ENCODE results near the gene GANC. TPM values are rescaled to one million over a fixed set of nuclear protein-coding genes. Genes with fewer than 3 reads are reported as not detected.
"Not testable (repeated sequence)": the region's sequence is repeated elsewhere in the genome, so short reads cannot be mapped to it uniquely, and the experiment has no call there.

GANC gene
- total RNA-seq, 1 donor from 2014 or later: 20.3 TPM

DNA sequence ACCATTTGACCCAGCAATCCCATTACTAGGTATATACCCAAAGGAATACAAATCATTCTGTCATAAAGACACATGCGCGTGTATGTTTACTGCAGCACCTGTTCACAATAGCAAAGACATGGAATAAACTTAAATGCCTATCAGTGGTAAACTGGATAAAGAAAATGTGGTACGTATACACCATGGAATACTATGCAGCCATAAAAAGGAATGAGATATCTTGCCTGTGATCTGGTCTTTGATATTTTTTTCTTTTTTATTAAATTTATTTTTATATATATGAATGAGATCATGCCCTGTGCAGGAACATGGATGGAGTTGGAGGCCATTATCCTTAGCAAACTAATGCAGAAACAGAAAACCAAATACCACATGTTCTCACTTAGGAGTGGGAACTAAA is 64.1 kb downstream of the GANC start:
- DNase-seq (ENCODE audit: low spot score); intact Hi-C loops (cut with DNase I): not testable (repeated sequence)

DNA sequence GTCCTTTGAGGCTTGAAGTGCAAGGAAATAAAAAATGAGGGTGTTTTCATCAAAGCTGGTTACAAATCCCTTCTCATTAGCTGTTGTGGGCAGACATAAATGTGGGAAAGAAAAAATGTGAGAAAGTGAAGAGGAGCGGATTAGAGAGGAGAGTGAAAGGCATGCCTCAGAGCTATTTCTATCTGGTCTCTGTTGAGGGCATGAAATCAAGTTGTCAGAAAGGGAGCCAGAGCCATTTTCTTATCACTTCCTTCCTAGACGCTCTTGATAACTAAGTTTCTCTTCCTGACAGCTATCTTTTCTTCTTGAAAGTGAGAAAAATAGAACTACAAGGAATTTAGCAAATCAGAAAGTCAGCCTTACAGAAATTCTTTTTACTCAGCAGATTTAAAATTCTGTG is 65.5 kb downstream of the GANC start:
- no peak for DNase-seq (ENCODE audit: low spot score)
- intact Hi-C loops (cut with DNase I): no loop called here

DNA sequence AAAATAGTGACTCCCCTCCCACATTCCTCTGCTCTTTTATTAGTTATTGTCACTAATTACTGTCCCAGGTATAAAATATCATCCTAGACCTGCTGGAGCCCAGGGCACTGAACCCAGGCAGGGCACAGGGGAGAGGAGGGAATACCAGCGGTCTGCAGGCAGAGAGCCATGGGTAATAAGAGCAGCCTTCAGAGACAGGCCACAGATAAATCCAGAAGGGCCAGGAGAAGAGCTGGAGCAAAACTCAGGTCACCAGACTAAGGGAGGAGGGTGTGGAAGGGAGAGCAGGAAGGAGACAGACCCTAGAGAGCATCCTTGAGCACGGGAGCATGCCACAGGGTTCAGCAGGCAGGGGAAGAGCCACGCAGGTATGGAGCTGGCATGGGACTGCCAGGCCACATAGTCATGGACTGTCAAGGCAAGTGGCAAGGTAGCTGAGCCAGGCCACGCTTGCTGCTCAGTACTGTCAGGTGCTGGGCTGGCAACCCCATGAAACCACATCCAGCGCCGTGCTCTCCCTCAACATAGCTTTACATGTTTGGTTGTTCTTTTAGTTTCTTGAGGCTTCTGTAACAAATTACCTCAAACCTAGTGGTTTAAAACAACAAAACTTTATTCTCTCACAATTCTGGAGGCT is 70.7 kb downstream of the GANC start:
- intact Hi-C loops (cut with DNase I): no loop called here
- no peak for DNase-seq (ENCODE audit: low spot score)

DNA sequence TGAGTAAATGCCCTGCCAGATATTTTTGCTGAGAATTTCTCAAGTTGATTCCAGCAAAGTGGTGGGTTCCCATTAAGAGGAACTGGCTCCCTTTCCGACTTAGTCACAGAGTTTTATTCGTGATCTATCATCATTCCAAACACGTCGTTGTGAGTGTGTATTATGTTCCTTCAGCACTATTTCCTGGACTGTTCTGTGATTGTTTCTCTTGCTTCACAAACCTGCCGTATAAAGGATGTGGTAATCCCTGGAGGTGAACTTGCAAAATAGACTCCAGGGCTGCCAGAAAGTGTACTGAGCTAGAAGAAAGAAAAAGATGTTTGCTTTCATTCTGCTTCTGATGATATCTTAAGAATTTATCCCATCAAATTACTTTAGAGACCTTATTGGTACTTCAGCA is 71.8 kb downstream of the GANC start:
- intact Hi-C loops (cut with DNase I): no loop called here
- no peak for DNase-seq (ENCODE audit: low spot score)

DNA sequence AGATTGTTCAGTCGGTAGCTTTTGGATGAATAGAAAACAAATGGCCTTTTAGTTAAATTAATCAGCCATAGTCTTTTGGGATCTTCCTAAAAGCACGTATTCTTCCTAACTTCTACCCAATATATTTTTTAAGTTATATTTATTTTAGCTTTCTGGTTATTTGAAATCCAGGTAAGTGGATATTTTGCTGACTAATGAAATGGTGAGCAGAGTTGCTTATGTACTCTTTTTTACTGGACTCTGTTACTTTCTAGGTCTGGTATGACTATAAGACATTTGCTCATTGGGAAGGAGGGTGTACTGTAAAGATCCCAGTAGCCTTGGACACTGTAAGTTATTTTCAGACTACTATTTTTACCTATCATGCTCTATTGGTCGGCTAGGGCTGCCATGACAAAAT is 72.5 kb downstream of the GANC start:
- no peak for DNase-seq (ENCODE audit: low spot score)
- intact Hi-C loops (cut with DNase I): no loop called here

DNA sequence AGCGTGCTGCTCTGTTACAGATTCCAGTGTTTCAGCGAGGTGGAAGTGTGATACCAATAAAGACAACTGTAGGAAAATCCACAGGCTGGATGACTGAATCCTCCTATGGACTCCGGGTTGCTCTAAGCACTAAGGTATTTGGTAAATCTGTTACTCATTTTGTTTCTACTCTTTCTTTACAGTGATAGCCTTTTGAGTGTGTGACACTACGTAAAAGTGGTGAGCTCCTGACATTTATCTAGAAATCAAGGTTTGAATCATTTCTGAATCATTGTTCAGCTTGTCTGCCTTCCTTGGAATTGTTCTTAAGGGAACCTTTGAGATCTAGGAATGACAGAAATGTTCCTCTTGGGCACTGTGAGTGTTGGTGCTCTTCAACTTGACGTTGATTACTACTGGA is 75.1 kb downstream of the GANC start:
- intact Hi-C loops (cut with DNase I): no loop called here
- no peak for DNase-seq (ENCODE audit: low spot score)

DNA sequence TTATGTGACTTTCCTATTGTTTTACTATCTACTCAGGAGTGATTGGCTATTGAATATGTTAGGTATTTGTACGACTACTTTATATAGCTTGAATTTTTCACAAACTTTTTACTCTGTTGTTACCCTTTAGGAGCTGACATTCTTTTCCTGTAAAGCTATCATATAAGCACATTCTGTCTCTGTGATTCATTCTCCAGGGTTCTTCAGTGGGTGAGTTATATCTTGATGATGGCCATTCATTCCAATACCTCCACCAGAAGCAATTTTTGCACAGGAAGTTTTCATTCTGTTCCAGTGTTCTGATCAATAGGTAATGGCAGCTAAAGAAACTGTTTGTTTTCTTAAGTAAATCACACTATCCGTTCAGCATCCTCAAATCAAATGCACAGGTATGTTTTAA is 76.2 kb downstream of the GANC start:
- no peak for DNase-seq (ENCODE audit: low spot score)
- intact Hi-C loops (cut with DNase I): no loop called here

DNA sequence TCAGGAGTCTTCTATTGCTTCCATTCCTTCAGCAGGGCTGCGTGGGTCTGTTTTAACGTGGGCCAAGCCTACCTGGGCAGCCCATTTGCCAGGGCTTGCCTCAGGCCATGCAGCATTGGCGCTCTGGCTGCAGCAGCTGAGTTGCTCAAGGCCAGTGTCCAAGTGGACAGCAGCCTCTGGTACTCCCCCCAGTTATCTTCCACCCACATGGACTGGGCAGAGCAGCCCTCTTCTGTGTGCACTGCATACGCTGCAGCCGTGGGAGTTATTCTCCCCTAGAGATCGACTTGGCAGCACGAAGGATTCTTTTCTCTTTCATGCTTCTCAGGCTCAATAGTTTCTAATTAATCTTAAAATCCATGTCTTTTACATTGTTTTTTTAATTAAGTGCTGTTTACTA is 79.4 kb downstream of the GANC start:
- intact Hi-C loops (cut with DNase I): no loop called here
- DNase-seq (ENCODE audit: low spot score): no peak

DNA sequence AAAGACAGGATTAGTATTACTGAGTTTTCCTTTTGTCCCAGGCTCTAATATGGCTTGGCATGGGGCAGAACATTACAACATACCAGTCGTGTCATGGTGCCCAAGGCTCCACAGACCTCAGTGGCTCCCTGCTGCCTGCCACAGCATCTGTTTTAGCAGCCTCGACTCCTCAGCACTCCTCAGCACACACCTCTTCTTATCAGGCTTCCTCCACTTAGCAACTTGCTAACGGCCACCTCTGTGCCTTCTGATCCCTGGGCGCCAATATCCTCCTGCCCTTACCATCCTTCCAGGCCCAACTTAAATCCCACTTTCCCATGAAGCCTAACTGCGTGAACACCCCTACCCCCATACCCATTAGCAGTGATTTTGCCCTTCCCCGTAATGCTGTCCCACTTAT is 80.1 kb downstream of the GANC start:
- intact Hi-C loops (cut with DNase I): no loop called here
- no peak for DNase-seq (ENCODE audit: low spot score)

DNA sequence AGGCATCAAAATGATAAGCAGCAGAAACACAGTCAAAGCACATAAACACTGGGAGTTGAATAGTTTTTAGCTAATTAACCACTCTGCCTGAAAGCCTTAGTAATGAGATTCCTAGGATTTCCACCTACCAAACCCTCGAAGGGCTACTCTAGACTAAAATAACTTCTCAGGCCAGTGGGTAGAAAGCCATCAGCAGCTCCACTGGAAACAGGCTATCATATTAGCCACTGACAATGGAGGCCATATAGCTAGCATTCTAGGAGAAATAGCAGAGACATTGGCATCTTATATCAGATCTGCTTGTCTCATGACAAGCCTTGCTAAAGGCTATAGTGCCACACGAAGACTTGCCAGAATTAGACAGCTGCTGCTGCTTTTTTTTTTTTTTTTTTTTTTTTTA is 81.8 kb downstream of the GANC start:
- DNase-seq (ENCODE audit: low spot score): no peak
- intact Hi-C loops (cut with DNase I): no loop called here

DNA sequence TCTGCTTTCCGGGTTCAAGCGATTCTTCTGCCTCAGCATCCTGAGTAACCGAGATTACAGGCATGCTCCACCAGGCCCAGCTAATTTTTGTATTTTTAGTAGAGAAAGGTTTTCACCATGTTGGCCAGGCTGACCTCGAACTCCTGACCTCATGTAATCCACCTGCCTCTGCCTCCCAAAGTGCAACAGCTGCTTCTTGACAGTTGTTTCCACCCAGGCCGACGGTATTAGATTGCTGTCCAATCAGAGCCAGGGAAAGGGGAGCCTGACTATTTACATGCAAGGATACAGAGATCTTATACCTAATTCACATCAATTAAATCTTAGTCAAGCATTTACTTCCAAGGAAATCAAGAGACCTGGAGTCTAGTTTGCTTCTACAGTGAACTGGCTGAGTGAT is 82.3 kb downstream of the GANC start:
- no peak for DNase-seq (ENCODE audit: low spot score)
- intact Hi-C loops (cut with DNase I): no loop called here

DNA sequence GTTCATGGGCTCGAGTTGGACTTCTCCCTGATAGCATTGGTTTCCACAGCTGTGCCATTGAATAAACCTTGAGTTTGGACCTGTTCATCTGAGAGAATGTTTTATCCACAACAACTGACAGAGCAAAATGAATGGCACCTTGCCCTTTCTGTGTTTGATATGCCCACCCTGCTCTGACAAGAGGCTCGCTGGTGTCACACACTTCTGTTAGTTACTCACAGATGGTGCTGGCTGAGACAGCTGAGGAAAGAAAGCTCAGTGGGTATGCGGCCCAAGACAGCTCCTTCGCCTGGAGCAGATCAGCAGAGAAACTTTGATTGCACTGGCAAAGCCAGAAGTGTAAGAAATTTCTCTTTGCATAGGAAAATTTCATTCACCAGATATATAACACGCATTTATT is 83.8 kb downstream of the GANC start:
- intact Hi-C loops (cut with DNase I): no loop called here
- DNase-seq (ENCODE audit: low spot score): no peak

DNA sequence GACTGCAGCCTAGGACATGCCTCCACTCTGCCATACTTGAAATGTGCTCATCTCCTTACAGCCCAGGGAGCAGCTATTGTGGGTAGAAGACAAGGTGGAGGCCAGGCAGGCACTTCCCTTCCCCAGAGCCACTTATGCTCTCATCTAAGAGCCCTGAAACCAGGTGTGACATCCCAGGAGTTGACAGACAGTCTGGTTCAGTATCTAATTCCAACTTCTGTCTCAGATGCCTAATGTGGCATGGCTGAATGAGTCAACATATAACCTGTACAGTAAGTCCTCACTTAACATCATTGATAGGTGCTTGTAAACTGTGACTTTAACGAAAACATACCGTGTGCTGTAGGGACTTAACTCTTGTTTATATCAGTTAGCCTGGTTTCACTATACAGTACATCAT is 85.1 kb downstream of the GANC start:
- intact Hi-C loops (cut with DNase I): no loop called here
- no peak for DNase-seq (ENCODE audit: low spot score)

DNA sequence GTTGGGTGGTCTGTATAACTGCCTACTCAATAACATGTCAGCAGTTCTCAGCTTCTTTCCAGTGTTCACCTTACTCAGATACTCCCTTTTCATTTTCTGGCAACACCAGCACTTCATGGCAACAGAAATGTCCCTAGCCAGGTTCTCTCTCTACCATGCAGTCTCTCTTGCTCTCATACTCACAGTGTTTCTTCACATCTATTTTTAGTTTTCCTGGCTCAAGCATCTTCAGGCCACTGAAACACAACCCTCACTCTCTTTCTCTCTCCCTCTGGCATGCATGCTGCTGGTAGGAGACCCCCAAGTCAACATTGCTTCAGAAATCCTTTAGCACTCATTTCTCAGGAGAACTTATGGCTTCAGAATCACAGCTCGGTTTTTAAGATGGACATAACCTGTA is 86.2 kb downstream of the GANC start, which contains the start of gene CAPN3:
Gene CAPN3 (plus strand): TSS at position 253 of the 400 bp plus-strand sequence. CDS start 305 bp downstream, outside the sequence.
- intact Hi-C loops (cut with DNase I): no loop called here

DNA sequence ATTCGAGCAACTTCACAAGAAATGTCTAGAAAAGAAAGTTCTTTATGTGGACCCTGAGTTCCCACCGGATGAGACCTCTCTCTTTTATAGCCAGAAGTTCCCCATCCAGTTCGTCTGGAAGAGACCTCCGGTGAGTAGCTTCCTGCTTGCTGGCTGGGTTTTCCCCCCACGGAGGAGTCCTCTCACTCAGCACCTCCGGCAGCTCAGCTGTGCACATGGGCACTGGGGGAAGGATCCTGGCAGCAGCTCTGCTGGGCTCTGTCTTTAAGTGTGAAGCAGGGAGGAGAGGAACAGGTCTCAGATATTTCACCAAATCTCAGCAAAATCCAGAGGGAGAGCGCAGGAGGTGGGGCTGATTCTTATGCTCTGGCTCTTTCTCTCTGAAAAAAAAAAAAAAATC is 87.0 kb downstream of the GANC start:
- DNase-seq (ENCODE audit: low spot score): no peak
- intact Hi-C loops (cut with DNase I): no loop called here

More for the DNA sequence above, 86.2 kb downstream of the GANC start, which contains the start of gene CAPN3:
- no peak for DNase-seq (ENCODE audit: low spot score)

DNA sequence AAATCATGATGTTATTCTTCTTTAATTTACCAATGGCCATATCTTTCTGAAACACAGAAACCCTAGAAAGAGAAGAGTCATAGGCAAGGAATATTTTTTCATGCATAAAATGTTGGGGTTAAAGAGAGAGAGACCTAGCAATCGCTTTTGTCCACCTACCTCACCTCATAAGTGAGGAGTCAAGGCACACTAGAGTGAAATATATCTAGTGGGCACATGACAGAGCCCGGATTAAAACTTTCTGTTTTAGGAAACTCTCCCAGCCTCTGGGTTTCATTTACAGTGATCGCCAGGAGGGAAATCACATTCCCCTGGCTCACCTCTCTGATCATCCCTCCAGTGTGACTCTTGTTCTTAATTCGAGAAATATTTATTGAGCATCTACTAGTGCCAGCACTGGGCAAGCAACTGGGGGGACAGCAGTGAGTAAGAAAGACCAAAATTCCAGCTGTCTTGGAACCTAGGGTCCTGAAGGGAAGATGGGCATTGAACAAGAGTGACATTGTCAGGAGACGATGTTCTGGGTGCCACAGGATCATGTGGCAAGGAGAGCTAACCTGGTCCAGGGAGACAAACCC is 87.6 kb downstream of the GANC start:
- intact Hi-C loops (cut with DNase I): no loop called here
- DNase-seq (ENCODE audit: low spot score): no peak

DNA sequence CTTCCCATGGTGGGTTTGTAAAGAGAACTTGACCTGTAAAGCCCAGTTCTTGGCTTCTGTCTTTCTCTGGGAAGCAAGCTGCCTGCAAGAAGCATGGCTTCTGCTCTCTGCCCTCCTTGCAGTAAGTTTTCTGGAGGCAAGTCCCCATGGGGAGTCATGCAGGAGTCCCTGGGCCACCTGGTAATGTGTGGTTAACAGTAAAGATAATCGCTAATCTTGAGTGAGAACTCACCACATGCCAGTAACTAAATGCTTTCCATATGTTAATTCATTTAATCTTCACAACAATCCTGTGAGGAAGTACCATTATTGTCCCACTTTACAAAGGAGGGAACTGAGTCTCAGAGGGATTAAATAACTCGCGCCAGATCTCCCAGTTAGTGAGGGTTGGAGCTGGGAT is 90.5 kb downstream of the GANC start:
- DNase-seq (ENCODE audit: low spot score): no peak
- intact Hi-C loops (cut with DNase I): no loop called here

DNA sequence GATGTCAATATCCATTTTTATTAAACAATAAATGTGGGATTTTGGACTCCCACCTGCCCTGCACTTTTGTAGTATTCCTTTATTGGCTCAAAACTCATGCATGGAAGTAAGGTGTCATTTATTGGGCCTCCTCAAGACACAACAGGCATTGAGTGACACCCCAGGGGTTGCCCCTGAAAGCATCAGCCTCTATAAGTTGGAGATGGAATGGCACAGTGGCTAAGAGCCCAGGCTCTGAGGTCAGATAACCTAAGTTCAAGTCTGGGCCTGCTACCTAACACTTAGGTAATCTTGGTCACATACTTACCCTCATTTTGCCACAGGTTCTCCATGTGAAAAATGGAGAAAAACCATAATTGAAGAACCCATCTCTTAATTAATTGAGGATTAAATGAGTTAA is 90.9 kb downstream of the GANC start:
- DNase-seq (ENCODE audit: low spot score): no peak
- intact Hi-C loops (cut with DNase I): no loop called here

DNA sequence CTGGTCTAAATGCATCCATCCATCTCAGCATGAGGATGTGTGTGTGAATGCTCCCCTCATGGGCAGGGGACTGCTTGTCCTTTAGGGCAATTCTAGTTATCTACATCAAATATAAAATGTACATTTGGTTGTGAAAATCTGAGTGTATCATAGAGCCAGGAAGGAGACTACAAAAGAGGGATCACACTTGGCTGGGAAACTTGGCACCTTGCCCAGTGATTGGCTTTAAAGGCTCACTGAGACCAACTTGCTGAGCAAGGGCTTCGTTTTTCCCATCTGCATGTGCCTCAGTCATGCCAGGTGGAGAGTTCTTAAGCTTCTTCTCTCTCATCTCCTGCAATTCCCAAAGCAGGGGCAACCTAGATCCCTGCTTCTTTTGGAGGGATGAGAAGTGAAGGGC is 91.5 kb downstream of the GANC start:
- DNase-seq (ENCODE audit: low spot score): no peak
- intact Hi-C loops (cut with DNase I): no loop called here

DNA sequence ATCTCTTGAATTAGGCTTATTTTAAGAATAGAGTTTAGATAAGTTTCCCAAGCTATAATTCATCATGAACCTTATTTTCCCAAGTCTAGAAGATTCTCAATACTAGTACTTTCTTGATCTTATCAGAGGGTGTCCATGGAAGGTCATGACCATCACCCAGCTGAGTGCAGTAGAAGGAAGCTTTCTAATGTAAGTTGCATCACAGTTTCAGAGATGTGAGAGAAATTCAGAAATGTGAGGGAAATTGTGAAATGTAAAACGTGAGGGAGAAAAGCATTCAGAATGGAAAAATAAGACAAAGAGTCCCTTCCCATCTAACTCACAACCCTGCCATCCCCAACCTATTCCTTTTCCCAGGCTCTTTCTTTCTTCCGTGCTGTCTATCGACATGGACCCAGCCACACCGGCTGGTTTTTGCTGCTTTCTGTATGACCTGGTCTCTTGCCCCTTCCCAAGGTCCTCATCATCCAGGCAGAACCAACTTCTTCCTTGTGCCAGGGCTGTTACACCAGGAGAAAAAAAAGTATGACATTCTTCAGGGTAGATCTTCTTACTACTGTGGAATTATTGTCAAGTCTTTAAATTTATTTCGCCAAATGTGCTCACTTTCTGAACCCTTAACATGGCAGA is 93.0 kb downstream of the GANC start:
- intact Hi-C loops (cut with DNase I): no loop called here
- DNase-seq (ENCODE audit: low spot score): no peak

DNA sequence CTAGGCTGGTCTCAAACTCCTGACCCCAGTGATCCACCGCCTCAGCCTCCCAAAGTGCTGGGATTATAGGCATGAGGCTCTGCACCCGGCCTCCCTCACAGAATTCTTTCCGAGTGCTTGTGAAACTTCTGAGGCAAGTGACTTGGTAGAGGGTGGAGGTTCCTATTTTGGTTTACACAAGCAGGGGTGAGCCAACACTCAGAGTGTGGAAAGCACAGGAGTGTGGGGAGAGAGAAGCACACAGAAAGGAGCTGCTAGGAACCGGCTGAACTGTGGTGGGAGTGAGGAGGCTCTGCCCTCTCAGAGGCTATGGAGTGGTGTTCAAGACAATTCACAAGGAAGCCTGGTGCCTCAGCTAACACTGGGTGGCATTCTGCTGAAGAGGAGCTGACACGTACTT is 94.0 kb downstream of the GANC start:
- intact Hi-C loops (cut with DNase I): no loop called here
- no peak for DNase-seq (ENCODE audit: low spot score)
